NCI-H2171 treated with DMSO at 0.1 percent for 48 hours (cell line): ENCODE results near the gene UBR4.
"Not testable (repeated sequence)": the region's sequence is repeated elsewhere in the genome, so short reads cannot be mapped to it uniquely, and the experiment has no call there.

Experiments
- DNase-seq: peaks from one replicate; lab custom pipeline; 2025; lab: John Stamatoyannopoulos, UW

UBR4 gene

GRCh38 chr1:19190468-19190867 lies 19.6 kb downstream of the UBR4 start:
- DNase-seq, result no peak

GRCh38 chr1:19189270-19189669 lies 20.8 kb downstream of the UBR4 start:
- no peak for DNase-seq

- no peak for DNase-seq
Measured at GRCh38 chr1:19187852-19188251, 22.2 kb downstream of the UBR4 start.

GRCh38 chr1:19186001-19186400 lies 24.1 kb downstream of the UBR4 start:
- no peak for DNase-seq

- no peak for DNase-seq
Measured at GRCh38 chr1:19182223-19182622, 27.8 kb downstream of the UBR4 start.

GRCh38 chr1:19180265-19180657 lies 29.8 kb downstream of the UBR4 start:
- DNase-seq, result not testable (repeated sequence)

- DNase-seq, result no peak
Measured at GRCh38 chr1:19179597-19180264, 30.3 kb downstream of the UBR4 start.

GRCh38 chr1:19178734-19179398 lies 31.2 kb downstream of the UBR4 start:
- DNase-seq, result no peak

- DNase-seq, result no peak
Measured at GRCh38 chr1:19177811-19178210, 32.3 kb downstream of the UBR4 start.

- peak; percentile 20 for DNase-seq
Measured at GRCh38 chr1:19169642-19170041, 40.4 kb downstream of the UBR4 start.

GRCh38 chr1:19167140-19167539 lies 42.9 kb downstream of the UBR4 start:
- no peak for DNase-seq

GRCh38 chr1:19166066-19166465 lies 44.0 kb downstream of the UBR4 start:
- no peak for DNase-seq

- no peak for DNase-seq
Measured at GRCh38 chr1:19165501-19165900, 44.6 kb downstream of the UBR4 start.

GRCh38 chr1:19164274-19165015 lies 45.6 kb downstream of the UBR4 start:
- no peak for DNase-seq

GRCh38 chr1:19163261-19163660 lies 46.8 kb downstream of the UBR4 start:
- no peak for DNase-seq

- DNase-seq, result no peak
Measured at GRCh38 chr1:19160831-19161230, 49.2 kb downstream of the UBR4 start.

GRCh38 chr1:19157653-19158052 lies 52.4 kb downstream of the UBR4 start:
- no peak for DNase-seq

- DNase-seq, result no peak
Measured at GRCh38 chr1:19156676-19157075, 53.4 kb downstream of the UBR4 start.

GRCh38 chr1:19154876-19155275 lies 55.2 kb downstream of the UBR4 start:
- no peak for DNase-seq

GRCh38 chr1:19153169-19153568 lies 56.9 kb downstream of the UBR4 start:
- DNase-seq, result no peak

- no peak for DNase-seq
Measured at GRCh38 chr1:19151537-19151936, 58.5 kb downstream of the UBR4 start.

- DNase-seq, result no peak
Measured at GRCh38 chr1:19149736-19150135, 60.3 kb downstream of the UBR4 start.

GRCh38 chr1:19140465-19140864 lies 69.6 kb downstream of the UBR4 start:
- no peak for DNase-seq
